Measurements from ENCODE around the gene TRMU. TPM values are rescaled to one million over a fixed set of nuclear protein-coding genes. Genes with fewer than 3 reads are reported as not detected.

The TRMU gene
- total and polyA plus RNA-seq, 2 of the 8 experiments (the other 6 are each of a cell fraction or from before 2014, with no cell fraction given): 43.4 to 70.6 TPM

DNA sequence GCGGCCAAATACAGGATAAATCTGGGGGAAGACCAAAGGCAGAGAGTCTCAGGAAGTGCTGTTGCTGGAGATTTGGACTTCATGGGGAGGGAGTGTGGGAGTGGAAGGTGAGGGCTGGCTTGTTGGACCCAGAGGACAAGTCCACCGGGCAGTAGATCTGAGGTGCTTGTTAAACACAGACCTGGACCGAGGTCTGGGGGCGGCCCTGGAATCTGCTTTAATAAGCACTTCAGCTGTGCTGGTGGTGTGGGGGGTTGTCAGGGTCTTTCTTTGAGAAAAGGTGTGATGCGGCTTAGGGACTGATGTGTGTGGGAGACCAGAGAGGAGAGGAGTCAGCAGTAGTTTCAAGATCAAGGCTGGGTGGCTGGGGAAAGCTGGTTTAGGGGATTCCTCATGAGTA lies 4.4 kb downstream of the TRMU start:
- H3K79me1 ChIP-seq (ENCODE audit: low read depth, low read length): peaks cover 12% of the 10 kb centered on the region
- H3K4me2 ChIP-seq (ENCODE audit: insufficient read depth in 1 of 2, low read depth in 2 of 2, low read length in 2 of 2): no peak overlapping the region
- H2BK20ac ChIP-seq (ENCODE audit: low read length): no peak overlapping the region
- POLR2A ChIA-PET (ENCODE audit: partially characterized antibody): interaction anchor here (1.0 to 2.0 kb wide), 4 partner anchors 11 to 22 kb away, joined by 3 to 6 read pairs (median 4); no protein-coding TSS in a partner anchor
- peaks cover 9 to 38% of the 10 kb centered on the region in 2 experiments for H3K79me2 ChIP-seq (ENCODE audit: control insufficient read depth in 1 of 2, insufficient read depth in 2 of 2, low read length in 2 of 2)
- CTCF ChIA-PET (ENCODE audit: partially characterized antibody): interaction anchor here (0.8 to 1.9 kb wide), 3 partner anchors 27 to 224 kb away, joined by 3 to 7 read pairs (median 3); no protein-coding TSS in a partner anchor
- no peak overlapping the region for H3K23ac ChIP-seq (ENCODE audit: insufficient read length)
- no peak overlapping the region for H3K18ac ChIP-seq (ENCODE audit: extremely low read depth, low read length)
- peaks cover 7 to 17% of the 10 kb centered on the region in 2 experiments for H4K20me1 ChIP-seq (replicated peaks in 1 of 2; ENCODE audit: control insufficient read depth in 1 of 2, insufficient read depth in 2 of 2, low read length in 2 of 2)
- no peak for FAIRE-seq
- H2BK12ac ChIP-seq (ENCODE audit: low read depth, low read length): no peak overlapping the region
- no peak overlapping the region for H4K5ac ChIP-seq (ENCODE audit: insufficient read length, low read depth, low read length)
- peaks cover 21 to 63% (median 40%) of the 10 kb centered on the region in 4 experiments for H3K36me3 ChIP-seq (ENCODE audit: control insufficient read depth in 2 of 4, insufficient read depth in 4 of 4, low read length in 3 of 4)
- no peak overlapping the region for H2BK15ac ChIP-seq (ENCODE audit: low read length)
- no peak overlapping the region for H3K9ac ChIP-seq (replicated peaks in 1 of 4; ENCODE audit: extremely low read depth in 1 of 4, low read depth in 3 of 4, low read length in 3 of 4)
- H2BK5ac ChIP-seq (ENCODE audit: low read depth, low read length): no peak overlapping the region
- H4K8ac ChIP-seq (ENCODE audit: extremely low read depth, insufficient read depth, low read length): no peak overlapping the region
- H3K56ac ChIP-seq (replicated peaks; ENCODE audit: insufficient read length, low read depth, low read length): no peak overlapping the region
- peaks cover 0 to 4% (median 3%) of the 10 kb centered on the region in 4 experiments; a peak in 2 of 7 replicates for H3K4me1 ChIP-seq (replicated peaks in 1 of 4; ENCODE audit: control insufficient read depth in 3 of 4, insufficient read depth in 4 of 4, low read length in 3 of 4)
- H2BK120ac ChIP-seq (replicated peaks; ENCODE audit: low read depth, low read length): no peak overlapping the region
- no peaks in the 10 kb centered on the region for H3K9me3 ChIP-seq (ENCODE audit: insufficient read depth in 2 of 2, low read depth in 1 of 2, low read length in 1 of 2)
- WGBS, 2 experiments (ENCODE audit: extremely low coverage in 1 of 2, insufficient coverage in 1 of 2, insufficient read length in 1 of 2, insufficient replicate concordance in 2 of 2, low coverage in 1 of 2, low lambda C conversion rate in 2 of 2, missing lambda C conversion rate in 1 of 2): 91% methylated on average over 5 of the region's 5 CpGs; no CpG with 5 or more reads in 1 of the 2 experiments
- DNase-seq (ENCODE audit: low read depth in 1 of 2, low spot score in 2 of 2): no peak
- H2AFZ ChIP-seq (ENCODE audit: low read length): no peak overlapping the region
- no peak for TF ChIP-seq TAF7 (optimal IDR thresholded peaks at IDR 0.05; ENCODE audit: borderline replicate concordance, low read depth, low read length)
- no peak for TF ChIP-seq GABPA (IDR thresholded peaks at IDR 0.05; ENCODE audit: borderline replicate concordance, insufficient read depth, low read length)
- no peak for TF ChIP-seq SIN3A (conservative IDR thresholded peaks at IDR 0.05 in 1 of 2, IDR thresholded peaks at IDR 0.05 in 1 of 2; ENCODE audit: low read depth in 1 of 2, low read length in 2 of 2)
- TF ChIP-seq SUZ12 (IDR thresholded peaks at IDR 0.05; ENCODE audit: low read length): no peak
- TF ChIP-seq, protein P1, sequence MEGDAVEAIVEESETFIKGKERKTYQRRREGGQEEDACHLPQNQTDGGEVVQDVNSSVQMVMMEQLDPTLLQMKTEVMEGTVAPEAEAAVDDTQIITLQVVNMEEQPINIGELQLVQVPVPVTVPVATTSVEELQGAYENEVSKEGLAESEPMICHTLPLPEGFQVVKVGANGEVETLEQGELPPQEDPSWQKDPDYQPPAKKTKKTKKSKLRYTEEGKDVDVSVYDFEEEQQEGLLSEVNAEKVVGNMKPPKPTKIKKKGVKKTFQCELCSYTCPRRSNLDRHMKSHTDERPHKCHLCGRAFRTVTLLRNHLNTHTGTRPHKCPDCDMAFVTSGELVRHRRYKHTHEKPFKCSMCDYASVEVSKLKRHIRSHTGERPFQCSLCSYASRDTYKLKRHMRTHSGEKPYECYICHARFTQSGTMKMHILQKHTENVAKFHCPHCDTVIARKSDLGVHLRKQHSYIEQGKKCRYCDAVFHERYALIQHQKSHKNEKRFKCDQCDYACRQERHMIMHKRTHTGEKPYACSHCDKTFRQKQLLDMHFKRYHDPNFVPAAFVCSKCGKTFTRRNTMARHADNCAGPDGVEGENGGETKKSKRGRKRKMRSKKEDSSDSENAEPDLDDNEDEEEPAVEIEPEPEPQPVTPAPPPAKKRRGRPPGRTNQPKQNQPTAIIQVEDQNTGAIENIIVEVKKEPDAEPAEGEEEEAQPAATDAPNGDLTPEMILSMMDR (IDR thresholded peaks at IDR 0.05; ENCODE audit: control extremely low read depth in 1 of 3, insufficient read depth in 1 of 3, low read depth in 1 of 3, low read length in 3 of 3): no peak
- TF ChIP-seq, protein P2, sequence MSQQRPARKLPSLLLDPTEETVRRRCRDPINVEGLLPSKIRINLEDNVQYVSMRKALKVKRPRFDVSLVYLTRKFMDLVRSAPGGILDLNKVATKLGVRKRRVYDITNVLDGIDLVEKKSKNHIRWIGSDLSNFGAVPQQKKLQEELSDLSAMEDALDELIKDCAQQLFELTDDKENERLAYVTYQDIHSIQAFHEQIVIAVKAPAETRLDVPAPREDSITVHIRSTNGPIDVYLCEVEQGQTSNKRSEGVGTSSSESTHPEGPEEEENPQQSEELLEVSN (IDR thresholded peaks at IDR 0.05): no peak
- no peak for TF ChIP-seq GTF2F1 (IDR thresholded peaks at IDR 0.05; ENCODE audit: borderline replicate concordance, low read depth, low read length)
- TF ChIP-seq KDM4A (IDR thresholded peaks at IDR 0.05; ENCODE audit: low read depth, low read length, severe bottlenecking): no peak
- H3K4me3 ChIP-seq (ENCODE audit: extremely low read depth in 1 of 4, insufficient read depth in 2 of 4, low read depth in 3 of 4, low read length in 4 of 4): no peak overlapping the region
- no peaks in the 10 kb centered on the region for H3K27me3 ChIP-seq (replicated peaks in 1 of 4; ENCODE audit: control insufficient read depth in 3 of 4, extremely low read depth in 1 of 4, insufficient read depth in 3 of 4, low read length in 3 of 4)
- H3K27ac ChIP-seq (ENCODE audit: low read depth, low read length): no peak overlapping the region
- 0 out of 2 replicates have a peak, but pooled peaks cover 2% of the 10 kb centered on the region for H3K23me2 ChIP-seq (ENCODE audit: low read depth, low read length)
- H3K14ac ChIP-seq (ENCODE audit: insufficient read length): no peak overlapping the region
- H3K4ac ChIP-seq (replicated peaks; ENCODE audit: insufficient read length, low read depth, low read length): no peak overlapping the region
- no peak overlapping the region for H2AK5ac ChIP-seq (ENCODE audit: low read depth, low read length)
- no peak overlapping the region for H4K91ac ChIP-seq (replicated peaks; ENCODE audit: insufficient read length, low read length)
